Body of pancreas (tissue), 4 donors: ENCODE results near the gene TMEM135.

ENCODE experiments used
- POLR2A ChIP-seq, 3 donors: fragments of 450-650 bp; IDR thresholded peaks; one replicate each; pipeline ENCODE4 v1.6.1; 2016; ENCODE audit warnings: antibody characterized with exemption in 3 of 3, mild to moderate bottlenecking in 2 of 3
- TF ChIP-seq, protein P1 (sequence below), 7 experiments: fragments of 450-650 bp in 4 of 7; fragments of 200-600 bp in 3 of 7; sonication (generic) in 3 of 7; IDR thresholded peaks; one replicate each; pipeline ENCODE4 v1.5.1; 2016 to 2019; ENCODE audit warnings: antibody characterized with exemption in 7 of 7

- TF ChIP-seq, protein P1, sequence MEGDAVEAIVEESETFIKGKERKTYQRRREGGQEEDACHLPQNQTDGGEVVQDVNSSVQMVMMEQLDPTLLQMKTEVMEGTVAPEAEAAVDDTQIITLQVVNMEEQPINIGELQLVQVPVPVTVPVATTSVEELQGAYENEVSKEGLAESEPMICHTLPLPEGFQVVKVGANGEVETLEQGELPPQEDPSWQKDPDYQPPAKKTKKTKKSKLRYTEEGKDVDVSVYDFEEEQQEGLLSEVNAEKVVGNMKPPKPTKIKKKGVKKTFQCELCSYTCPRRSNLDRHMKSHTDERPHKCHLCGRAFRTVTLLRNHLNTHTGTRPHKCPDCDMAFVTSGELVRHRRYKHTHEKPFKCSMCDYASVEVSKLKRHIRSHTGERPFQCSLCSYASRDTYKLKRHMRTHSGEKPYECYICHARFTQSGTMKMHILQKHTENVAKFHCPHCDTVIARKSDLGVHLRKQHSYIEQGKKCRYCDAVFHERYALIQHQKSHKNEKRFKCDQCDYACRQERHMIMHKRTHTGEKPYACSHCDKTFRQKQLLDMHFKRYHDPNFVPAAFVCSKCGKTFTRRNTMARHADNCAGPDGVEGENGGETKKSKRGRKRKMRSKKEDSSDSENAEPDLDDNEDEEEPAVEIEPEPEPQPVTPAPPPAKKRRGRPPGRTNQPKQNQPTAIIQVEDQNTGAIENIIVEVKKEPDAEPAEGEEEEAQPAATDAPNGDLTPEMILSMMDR (IDR thresholded peaks at IDR 0.05) = peak in 4 of 7 experiments; percentile 14 to 41 (median 22)
- no peak for TF ChIP-seq POLR2A (IDR thresholded peaks at IDR 0.05)
Observed at GRCh38 chr11:87281496-87281895, 243.8 kb downstream of the TMEM135 start.
